Gastrocnemius medialis (tissue), 4 donors: ENCODE results near the gene LRRC26.

Source experiments
- POLR2A ChIP-seq, 2 donors: fragments of 450-650 bp; IDR thresholded peaks; one replicate each; pipeline ENCODE4 v1.6.1; 2017; ENCODE audit warnings: antibody characterized with exemption in 2 of 2, mild to moderate bottlenecking in 2 of 2, moderate library complexity in 2 of 2
- TF ChIP-seq, protein P1 (sequence below), 5 experiments: fragments of 450-650 bp in 3 of 5; fragments of 200-600 bp in 2 of 5; sonication (generic) in 2 of 5; IDR thresholded peaks in 4 of 5; conservative IDR thresholded peaks in 1 of 5; 1 replicate in 4 of 5; 2 replicates in 1 of 5; pipeline ENCODE4 v1.5.1; 2016 to 2019; ENCODE audit warnings: antibody characterized with exemption in 5 of 5, mild to moderate bottlenecking in 3 of 5, moderate library complexity in 3 of 5

DNA sequence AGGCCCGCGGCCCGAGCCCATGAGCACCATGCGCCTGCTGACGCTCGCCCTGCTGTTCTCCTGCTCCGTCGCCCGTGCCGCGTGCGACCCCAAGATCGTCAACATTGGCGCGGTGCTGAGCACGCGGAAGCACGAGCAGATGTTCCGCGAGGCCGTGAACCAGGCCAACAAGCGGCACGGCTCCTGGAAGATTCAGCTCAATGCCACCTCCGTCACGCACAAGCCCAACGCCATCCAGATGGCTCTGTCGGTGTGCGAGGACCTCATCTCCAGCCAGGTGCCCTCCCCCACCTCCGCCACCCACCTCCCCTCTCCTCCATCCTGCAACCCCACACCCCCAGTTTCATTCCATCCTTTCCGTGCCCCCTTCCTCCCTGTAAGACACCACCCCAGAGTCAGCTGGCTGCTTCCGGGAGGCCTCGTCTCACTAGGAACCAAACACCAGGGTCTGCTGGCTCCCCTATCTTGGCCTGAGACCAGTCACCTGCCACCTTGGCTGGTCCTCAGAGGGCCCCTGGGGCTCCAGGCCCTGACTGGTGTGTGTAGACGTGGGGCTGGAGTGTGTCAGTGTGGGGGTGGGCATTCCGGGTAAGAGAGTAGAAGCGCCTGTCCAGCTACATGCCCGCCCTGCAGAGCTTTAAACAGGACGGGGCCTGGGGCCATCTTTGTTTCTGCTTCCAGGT lies 30.2 kb downstream of the LRRC26 start:
- TF ChIP-seq POLR2A (IDR thresholded peaks at IDR 0.05), result no peak
- TF ChIP-seq, protein P1, sequence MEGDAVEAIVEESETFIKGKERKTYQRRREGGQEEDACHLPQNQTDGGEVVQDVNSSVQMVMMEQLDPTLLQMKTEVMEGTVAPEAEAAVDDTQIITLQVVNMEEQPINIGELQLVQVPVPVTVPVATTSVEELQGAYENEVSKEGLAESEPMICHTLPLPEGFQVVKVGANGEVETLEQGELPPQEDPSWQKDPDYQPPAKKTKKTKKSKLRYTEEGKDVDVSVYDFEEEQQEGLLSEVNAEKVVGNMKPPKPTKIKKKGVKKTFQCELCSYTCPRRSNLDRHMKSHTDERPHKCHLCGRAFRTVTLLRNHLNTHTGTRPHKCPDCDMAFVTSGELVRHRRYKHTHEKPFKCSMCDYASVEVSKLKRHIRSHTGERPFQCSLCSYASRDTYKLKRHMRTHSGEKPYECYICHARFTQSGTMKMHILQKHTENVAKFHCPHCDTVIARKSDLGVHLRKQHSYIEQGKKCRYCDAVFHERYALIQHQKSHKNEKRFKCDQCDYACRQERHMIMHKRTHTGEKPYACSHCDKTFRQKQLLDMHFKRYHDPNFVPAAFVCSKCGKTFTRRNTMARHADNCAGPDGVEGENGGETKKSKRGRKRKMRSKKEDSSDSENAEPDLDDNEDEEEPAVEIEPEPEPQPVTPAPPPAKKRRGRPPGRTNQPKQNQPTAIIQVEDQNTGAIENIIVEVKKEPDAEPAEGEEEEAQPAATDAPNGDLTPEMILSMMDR (IDR thresholded peaks at IDR 0.05 in 4 of 5, conservative IDR thresholded peaks at IDR 0.05 in 1 of 5), result no peak
